AG09309 (cell line): ENCODE data around the gene FRMD7.

Experiments used
- DNase-seq: peaks from one replicate; pipeline ENCODE4 v3.0.0-alpha.2; 2010; ENCODE audit warnings: low read depth
- H3K4me3 ChIP-seq: 2 replicates; pipeline ENCODE4 v1.5.1; 2011; ENCODE audit warnings: mild to moderate bottlenecking, low read depth, low read length, moderate library complexity; ENCODE audit not compliant: control insufficient read depth
- TF ChIP-seq, protein P1 (sequence below): IDR thresholded peaks from 2 replicates; pipeline ENCODE4 v1.5.1; 2011; ENCODE audit warnings: mild to moderate bottlenecking, low read depth, low read length, inconsistent platforms; ENCODE audit not compliant: insufficient read depth, control insufficient read depth; ENCODE audit errors: missing control alignments

The FRMD7 gene

DNA sequence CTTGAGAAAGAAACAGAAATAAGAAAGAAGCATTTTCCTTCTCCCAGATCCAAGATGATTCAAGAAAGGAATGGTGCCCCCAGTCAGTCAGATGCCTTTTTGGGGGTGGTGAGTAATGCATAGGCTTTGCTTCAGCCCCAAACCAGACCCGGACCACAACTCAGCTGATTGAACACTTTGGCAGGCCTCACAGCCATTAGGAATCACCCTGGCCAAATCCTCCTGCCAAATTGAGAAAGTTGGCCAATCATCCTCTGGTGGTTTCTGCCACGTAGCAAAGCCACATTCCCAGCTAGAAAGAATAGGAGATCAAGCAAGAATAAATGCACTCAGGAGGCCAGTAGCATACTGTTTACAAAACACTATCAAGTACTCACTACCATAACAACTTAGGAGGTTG lies 33.7 kb downstream of the FRMD7 start:
- no peak overlapping the region for H3K4me3 ChIP-seq
- DNase-seq = peak; percentile 18
- TF ChIP-seq, protein P1, sequence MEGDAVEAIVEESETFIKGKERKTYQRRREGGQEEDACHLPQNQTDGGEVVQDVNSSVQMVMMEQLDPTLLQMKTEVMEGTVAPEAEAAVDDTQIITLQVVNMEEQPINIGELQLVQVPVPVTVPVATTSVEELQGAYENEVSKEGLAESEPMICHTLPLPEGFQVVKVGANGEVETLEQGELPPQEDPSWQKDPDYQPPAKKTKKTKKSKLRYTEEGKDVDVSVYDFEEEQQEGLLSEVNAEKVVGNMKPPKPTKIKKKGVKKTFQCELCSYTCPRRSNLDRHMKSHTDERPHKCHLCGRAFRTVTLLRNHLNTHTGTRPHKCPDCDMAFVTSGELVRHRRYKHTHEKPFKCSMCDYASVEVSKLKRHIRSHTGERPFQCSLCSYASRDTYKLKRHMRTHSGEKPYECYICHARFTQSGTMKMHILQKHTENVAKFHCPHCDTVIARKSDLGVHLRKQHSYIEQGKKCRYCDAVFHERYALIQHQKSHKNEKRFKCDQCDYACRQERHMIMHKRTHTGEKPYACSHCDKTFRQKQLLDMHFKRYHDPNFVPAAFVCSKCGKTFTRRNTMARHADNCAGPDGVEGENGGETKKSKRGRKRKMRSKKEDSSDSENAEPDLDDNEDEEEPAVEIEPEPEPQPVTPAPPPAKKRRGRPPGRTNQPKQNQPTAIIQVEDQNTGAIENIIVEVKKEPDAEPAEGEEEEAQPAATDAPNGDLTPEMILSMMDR = no peak

DNA sequence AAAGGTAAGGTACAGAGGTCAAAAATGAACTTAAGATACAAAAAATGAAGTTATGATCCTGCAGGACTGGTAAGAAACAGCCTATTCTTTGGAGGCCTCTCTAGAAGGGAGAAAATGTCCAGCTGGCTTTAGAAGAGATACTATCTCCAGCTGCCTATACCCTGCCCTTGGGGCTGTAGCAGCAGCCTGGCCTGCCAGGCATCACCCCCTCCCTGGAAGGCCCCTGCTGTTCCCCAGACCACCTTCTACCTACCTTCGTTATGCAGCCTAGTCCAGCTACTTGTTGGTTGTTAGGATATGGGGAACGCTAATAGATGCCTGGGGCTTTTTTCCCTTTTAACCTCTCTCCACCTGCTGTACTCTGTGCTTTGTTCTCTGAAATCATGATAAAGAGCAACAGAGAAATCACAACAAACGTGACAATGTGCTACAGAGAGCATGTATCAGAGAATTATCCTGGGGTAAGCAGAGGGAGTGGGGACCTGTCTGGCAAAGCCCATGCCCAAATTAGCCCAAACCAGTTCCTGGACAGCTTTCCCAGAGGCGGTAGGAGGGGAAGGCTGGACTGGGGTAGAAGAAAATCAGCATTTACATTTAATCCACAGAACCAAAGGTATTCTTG lies 34.5 kb downstream of the FRMD7 start:
- TF ChIP-seq, protein P1 = no peak
- no peak overlapping the region for H3K4me3 ChIP-seq
- no peak for DNase-seq

DNA sequence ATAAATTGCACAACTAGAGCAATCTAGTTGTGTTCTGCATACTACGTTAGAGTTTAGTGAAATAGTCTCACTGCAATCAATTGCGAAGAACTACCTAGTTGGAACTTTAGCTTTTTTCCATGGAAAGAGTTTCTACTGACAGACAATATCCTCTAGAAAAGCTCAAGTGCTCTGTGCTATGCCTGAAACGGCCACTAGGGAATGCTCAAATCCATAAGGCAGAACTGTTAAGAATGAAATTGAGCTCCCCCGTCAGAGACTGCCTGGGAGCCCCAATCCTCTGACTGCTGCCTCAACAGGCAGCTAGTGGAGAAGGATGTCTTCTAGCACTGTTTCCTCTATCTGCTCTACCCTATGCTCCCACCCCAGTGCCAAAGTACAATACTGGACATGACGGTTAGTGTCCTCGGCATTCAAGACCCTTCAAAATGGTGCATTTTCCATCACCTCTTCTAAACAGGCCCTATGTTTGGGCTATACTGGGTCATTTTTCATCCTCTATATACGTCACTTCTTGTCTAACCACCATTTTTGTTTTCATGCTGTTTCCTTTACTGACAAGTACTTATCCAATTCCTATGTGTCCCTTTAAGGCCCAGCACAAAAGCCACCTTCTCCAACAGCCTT lies 35.3 kb downstream of the FRMD7 start:
- peak; percentile 31 for DNase-seq
- no peak overlapping the region for H3K4me3 ChIP-seq
- TF ChIP-seq, protein P1 = peak; percentile 77

DNA sequence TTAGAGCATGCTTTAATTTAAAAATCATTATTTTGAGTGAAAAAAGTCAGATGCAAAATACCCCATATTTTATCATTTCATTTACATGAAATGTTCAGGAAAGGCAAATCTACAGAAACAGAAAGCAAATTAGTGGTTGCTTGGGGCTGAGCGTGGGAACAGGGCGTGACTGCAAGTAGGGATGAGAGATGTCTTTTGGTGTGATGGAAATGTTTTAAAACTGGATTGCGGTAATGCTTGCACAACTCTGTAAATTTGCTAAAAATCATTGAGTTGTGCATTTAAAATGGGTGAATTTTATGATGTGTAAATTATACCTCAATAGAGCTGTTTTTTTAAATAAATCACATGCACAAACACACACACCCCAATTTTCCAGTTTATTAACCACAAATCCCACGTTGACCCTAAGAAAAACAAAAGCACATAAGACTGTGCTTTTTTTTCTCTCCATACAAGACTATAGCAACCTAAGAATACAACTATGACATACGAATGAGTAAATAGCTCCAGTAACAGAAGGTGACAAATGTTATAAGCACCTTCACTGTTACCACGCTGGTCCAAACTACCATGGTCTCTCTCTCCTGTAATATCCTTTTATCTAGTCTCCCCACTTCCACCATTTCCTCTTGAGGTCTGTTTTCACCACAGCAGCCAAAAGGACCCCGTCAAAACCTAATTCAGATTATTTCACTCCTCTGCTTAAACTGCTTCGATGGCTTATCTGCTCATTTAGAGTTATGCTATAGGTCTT lies 37.2 kb downstream of the FRMD7 start:
- no peak overlapping the region for H3K4me3 ChIP-seq
- no peak for DNase-seq
- TF ChIP-seq, protein P1 = no peak

DNA sequence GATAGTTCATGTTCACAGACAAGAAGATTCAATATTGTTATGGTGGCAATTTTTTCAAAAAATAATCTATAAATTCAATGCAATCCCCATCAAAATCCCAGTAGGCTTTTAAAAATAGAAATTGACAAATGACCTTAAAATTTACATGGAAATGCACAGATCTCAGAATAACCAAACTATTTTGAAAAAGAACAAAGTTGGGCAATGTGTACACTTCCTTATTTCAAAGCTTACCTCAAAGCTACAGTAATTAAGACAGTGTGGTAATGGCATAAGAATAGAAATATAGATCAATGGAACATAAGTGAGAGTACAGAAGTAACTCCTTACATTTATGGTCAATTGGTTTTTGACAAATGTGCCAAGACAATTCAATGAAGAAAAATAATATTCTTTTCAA lies 39.0 kb downstream of the FRMD7 start:
- TF ChIP-seq, protein P1 = no peak
- no peak overlapping the region for H3K4me3 ChIP-seq
- no peak for DNase-seq

DNA sequence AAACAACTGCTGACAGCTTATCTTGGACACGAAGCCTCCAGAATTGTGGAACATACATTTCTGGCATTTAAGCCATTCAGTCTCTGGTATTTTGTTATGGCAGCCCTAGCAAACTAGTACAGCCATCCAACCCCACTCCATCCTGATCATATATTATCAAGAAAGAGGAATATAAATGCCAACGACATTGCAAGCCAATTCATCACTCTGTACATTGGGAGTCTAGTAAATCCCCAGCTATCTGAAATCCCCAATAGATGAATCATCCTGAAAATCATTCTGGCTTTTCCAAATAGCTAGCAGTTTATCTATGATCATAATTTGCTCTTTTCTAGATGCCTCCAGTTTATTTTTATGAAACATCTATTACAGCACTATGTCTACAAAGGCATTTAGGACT lies 41.1 kb downstream of the FRMD7 start:
- TF ChIP-seq, protein P1 = no peak
- no peak overlapping the region for H3K4me3 ChIP-seq
- no peak for DNase-seq
